Measurements from ENCODE around the gene KLHL6. TPM values are rescaled to one million over a fixed set of nuclear protein-coding genes. Genes with fewer than 3 reads are reported as not detected.

The KLHL6 gene
- total and polyA plus RNA-seq, 2 experiments from 2014 or later = 0.17 TPM; not detected in 1

DNA sequence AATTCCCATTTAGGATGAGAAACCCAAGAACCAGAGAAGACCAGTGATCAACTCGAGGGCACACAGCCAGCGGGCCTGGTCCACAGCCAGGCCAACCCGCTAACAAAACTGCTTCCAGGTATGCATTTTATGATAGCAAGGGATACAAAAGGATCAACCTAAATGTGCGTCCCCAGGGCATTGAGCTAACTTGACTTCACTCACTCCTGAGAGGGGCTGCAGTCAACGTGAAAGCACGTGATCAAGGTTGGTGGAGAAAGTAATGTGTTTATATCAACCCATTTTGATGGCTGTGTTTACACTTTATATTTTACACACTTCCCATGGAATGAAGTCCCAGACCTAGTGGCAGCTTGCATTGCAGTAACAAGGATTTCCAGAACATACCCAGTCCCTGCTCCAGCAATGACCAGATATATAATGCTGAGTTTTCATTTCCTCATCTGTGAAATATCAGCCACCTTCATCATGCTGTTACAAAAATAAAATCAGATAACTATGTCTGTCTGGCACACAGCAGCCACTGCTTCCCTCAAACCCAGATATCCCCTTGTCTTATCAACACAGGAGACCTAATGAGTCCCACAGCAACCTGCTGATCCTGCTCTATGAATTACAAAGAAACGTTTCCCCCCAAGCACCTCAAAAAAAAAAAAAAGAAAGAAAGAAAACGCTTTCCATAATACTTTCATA, 2.0 kb downstream of the KLHL6 start:
- no peak overlapping the region for H2AFZ ChIP-seq
- H3K4me2 ChIP-seq = peak overlapping the region; percentile 4
- no peak overlapping the region for H3K4me3 ChIP-seq
- DNase-seq (ENCODE audit: low spot score) = no peak
- H3K9me3 ChIP-seq (ENCODE audit: low read depth) = no peaks in the 10 kb centered on the region
- H3K9me2 ChIP-seq (replicated peaks; ENCODE audit: insufficient read depth) = no peaks in the 10 kb centered on the region
- WGBS (ENCODE audit: low lambda C conversion rate, missing lambda C conversion rate) = 67% methylated on average over 8 of the region's 8 CpGs
- H3K36me3 ChIP-seq (replicated peaks; ENCODE audit: insufficient read depth, low read depth) = no peaks in the 10 kb centered on the region
- H3K27ac ChIP-seq = peak overlapping the region; percentile 88
- TF ChIP-seq EZH2 (IDR thresholded peaks at IDR 0.05; ENCODE audit: borderline replicate concordance) (no peak), EZH2phosphoT487 (IDR thresholded peaks at IDR 0.05; ENCODE audit: low read depth, severe bottlenecking, unreplicated experiment) (no peak), CTCF (IDR thresholded peaks at IDR 0.05; ENCODE audit: poor library complexity) (no peak)
- H3K27me3 ChIP-seq = no peaks in the 10 kb centered on the region
- peaks cover 7% of the 10 kb centered on the region for H3K4me1 ChIP-seq (ENCODE audit: insufficient read depth)
- H3K79me2 ChIP-seq = no peaks in the 10 kb centered on the region
- no peaks in the 10 kb centered on the region for H4K20me1 ChIP-seq (ENCODE audit: insufficient read depth, poor library complexity, severe bottlenecking)

DNA sequence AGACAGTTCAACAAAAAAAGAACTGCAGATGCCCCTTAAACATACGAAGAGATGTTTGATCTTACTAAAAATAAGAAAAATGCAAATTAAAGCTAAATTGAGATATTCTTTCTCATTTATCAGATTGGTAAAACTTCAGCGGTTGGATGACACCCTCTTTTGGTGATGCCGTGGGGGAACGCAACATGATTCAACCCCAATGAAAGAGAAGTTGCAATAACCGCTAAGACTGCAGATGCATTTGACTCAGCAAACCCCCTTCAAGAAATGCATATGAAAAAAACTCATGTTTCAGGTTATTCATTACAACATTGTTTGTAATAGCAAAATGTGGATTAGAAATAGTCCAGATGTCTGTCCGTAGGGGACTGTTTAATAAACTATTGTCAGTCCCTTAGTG, 3.6 kb downstream of the KLHL6 start:
- peak overlapping the region; percentile 4 for H3K4me2 ChIP-seq
- H3K27me3 ChIP-seq = no peaks in the 10 kb centered on the region
- H3K27ac ChIP-seq = peak overlapping the region; percentile 88
- H3K9me2 ChIP-seq (replicated peaks; ENCODE audit: insufficient read depth) = no peaks in the 10 kb centered on the region
- DNase-seq (ENCODE audit: low spot score) = no peak
- no peak overlapping the region for H2AFZ ChIP-seq
- 93% methylated on average over 6 of the region's 6 CpGs for WGBS (ENCODE audit: low lambda C conversion rate, missing lambda C conversion rate)
- TF ChIP-seq CTCF (IDR thresholded peaks at IDR 0.05; ENCODE audit: poor library complexity) (no peak), EZH2 (IDR thresholded peaks at IDR 0.05; ENCODE audit: borderline replicate concordance) (no peak), EZH2phosphoT487 (IDR thresholded peaks at IDR 0.05; ENCODE audit: low read depth, severe bottlenecking, unreplicated experiment) (no peak)
- H3K36me3 ChIP-seq (replicated peaks; ENCODE audit: insufficient read depth, low read depth) = no peaks in the 10 kb centered on the region
- H3K79me2 ChIP-seq = no peaks in the 10 kb centered on the region
- H3K4me3 ChIP-seq = no peak overlapping the region
- H3K9me3 ChIP-seq (ENCODE audit: low read depth) = no peaks in the 10 kb centered on the region
- H4K20me1 ChIP-seq (ENCODE audit: insufficient read depth, poor library complexity, severe bottlenecking) = no peaks in the 10 kb centered on the region
- peaks cover 14% of the 10 kb centered on the region for H3K4me1 ChIP-seq (ENCODE audit: insufficient read depth)

DNA sequence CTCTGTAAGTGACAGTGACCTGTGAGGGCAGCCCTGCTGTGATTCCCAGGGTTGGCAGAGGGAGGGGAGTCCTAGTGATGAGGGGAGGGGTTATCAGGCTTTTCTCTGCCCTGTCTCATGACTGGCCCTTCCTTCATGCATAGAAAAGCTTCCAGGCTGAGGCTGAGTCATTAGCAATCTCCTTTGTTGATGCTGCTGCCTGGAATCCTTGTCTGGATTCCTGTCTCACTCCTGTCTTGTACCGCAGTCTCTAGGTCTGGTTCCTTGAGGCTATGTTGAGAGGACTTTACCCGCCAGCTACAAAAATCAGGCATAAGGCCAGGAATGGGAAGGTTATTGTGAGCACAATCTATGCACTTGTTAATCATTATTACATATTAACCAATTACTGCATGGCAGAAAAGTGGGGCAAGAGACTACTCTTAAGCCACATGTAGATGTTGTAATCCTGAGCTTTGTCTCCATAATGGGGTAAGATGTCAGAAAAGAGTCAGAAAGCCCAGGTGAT, 7.2 kb downstream of the KLHL6 start:
- Histone ChIP-seq H3K27ac (peak overlapping the region; percentile 89), H3K9me3 (ENCODE audit: low read depth) (no peaks in the 10 kb centered on the region), H3K27me3 (no peaks in the 10 kb centered on the region), H3K4me2 (peak overlapping the region; percentile 39), H3K36me3 (replicated peaks; ENCODE audit: insufficient read depth, low read depth) (no peaks in the 10 kb centered on the region), H2AFZ (no peak overlapping the region), H3K9me2 (replicated peaks; ENCODE audit: insufficient read depth) (no peaks in the 10 kb centered on the region), H3K79me2 (no peaks in the 10 kb centered on the region), H4K20me1 (ENCODE audit: insufficient read depth, poor library complexity, severe bottlenecking) (no peaks in the 10 kb centered on the region), H3K4me1 (ENCODE audit: insufficient read depth) (peaks cover 12% of the 10 kb centered on the region), H3K4me3 (no peak overlapping the region)
- DNase-seq (ENCODE audit: low spot score) = peak; percentile 84
- 23% methylated on average over 2 of the region's 2 CpGs for WGBS (ENCODE audit: low lambda C conversion rate, missing lambda C conversion rate)
- no peak for TF ChIP-seq EZH2 (IDR thresholded peaks at IDR 0.05; ENCODE audit: borderline replicate concordance)
- no peak for TF ChIP-seq EZH2phosphoT487 (IDR thresholded peaks at IDR 0.05; ENCODE audit: low read depth, severe bottlenecking, unreplicated experiment)
- TF ChIP-seq CTCF (IDR thresholded peaks at IDR 0.05; ENCODE audit: poor library complexity) = no peak
